ENCODE data around the gene UBASH3B. TPM values are rescaled to one million over a fixed set of nuclear protein-coding genes. Genes with fewer than 3 reads are reported as not detected.

Gene UBASH3B
- total RNA-seq, 5 donors from 2014 or later (not counting 1 experiment from before 2014, with no cell fraction given): 29.7 to 44.0 (median 36.8) TPM

GRCh38 chr11:122742301-122743018 is 86.9 kb downstream of the UBASH3B start:
- Mint-ChIP-seq H3K4me3 (no peak overlapping the region), H3K9me3 (peaks cover 0 to 8% (median 0%) of the 10 kb centered on the region in 3 donors), H3K27ac (no peak overlapping the region), H3K4me1 (peaks cover 5 to 28% (median 25%) of the 10 kb centered on the region in 3 donors), H3K27me3 (no peaks in the 10 kb centered on the region), H3K36me3 (no peaks in the 10 kb centered on the region)
- H3K36me3 ChIP-seq (ENCODE audit: control insufficient read depth in 2 of 2, extremely low read depth in 1 of 2, insufficient read depth in 1 of 2, low read length in 1 of 2): no peaks in the 10 kb centered on the region
- H3K4me3 ChIP-seq (ENCODE audit: control insufficient read depth in 1 of 2, extremely low read depth in 1 of 2, low read length in 1 of 2): no peak overlapping the region
- 96% methylated on average over 4 of the region's 11 CpGs for WGBS (ENCODE audit: insufficient coverage)
- CTCF ChIA-PET: interaction anchor here (0.6 to 6.0 kb wide), 2 partner anchors 14 to 75 kb away, joined by 3 to 40 read pairs; no protein-coding TSS in a partner anchor
- POLR2A ChIA-PET: interaction anchor here in 1 of 2 donors (0.7 kb wide), 1 partner anchor 15 kb away, joined by 3 read pairs; no protein-coding TSS in a partner anchor
- ATAC-seq (replicated peaks in 1 of 4) (no peak), DNase-seq (no peak)
- H3K27me3 ChIP-seq (replicated peaks in 1 of 2; ENCODE audit: control insufficient read depth in 2 of 2, extremely low read depth in 1 of 2, insufficient read depth in 2 of 2, low read length in 1 of 2): no peaks in the 10 kb centered on the region
- peak overlapping the region; percentile 84 for H3K27ac ChIP-seq (ENCODE audit: low read length)
- peaks cover 50 to 62% of the 10 kb centered on the region in 2 experiments for H3K4me1 ChIP-seq (ENCODE audit: control insufficient read depth in 1 of 2, extremely low read depth in 1 of 2, insufficient read depth in 2 of 2, low read length in 2 of 2)
- H3K9me3 ChIP-seq: no peaks in the 10 kb centered on the region

GRCh38 chr11:122743097-122743741 is 87.7 kb downstream of the UBASH3B start:
- Mint-ChIP-seq H3K36me3 (no peaks in the 10 kb centered on the region), H3K27me3 (no peaks in the 10 kb centered on the region), H3K4me1 (peaks cover 5 to 28% (median 25%) of the 10 kb centered on the region in 3 donors), H3K9me3 (peaks cover 0 to 8% (median 0%) of the 10 kb centered on the region in 3 donors), H3K4me3 (no peak overlapping the region), H3K27ac (no peak overlapping the region)
- Histone ChIP-seq H3K9me3 (no peaks in the 10 kb centered on the region), H3K27me3 (replicated peaks in 1 of 2; ENCODE audit: control insufficient read depth in 2 of 2, extremely low read depth in 1 of 2, insufficient read depth in 2 of 2, low read length in 1 of 2) (no peaks in the 10 kb centered on the region), H3K4me3 (ENCODE audit: control insufficient read depth in 1 of 2, extremely low read depth in 1 of 2, low read length in 1 of 2) (peak overlapping the region; percentile 35 to 58), H3K4me1 (ENCODE audit: control insufficient read depth in 1 of 2, extremely low read depth in 1 of 2, insufficient read depth in 2 of 2, low read length in 2 of 2) (peaks cover 50 to 67% of the 10 kb centered on the region in 2 experiments), H3K27ac (ENCODE audit: low read length) (peak overlapping the region; percentile 84), H3K36me3 (ENCODE audit: control insufficient read depth in 2 of 2, extremely low read depth in 1 of 2, insufficient read depth in 1 of 2, low read length in 1 of 2) (no peaks in the 10 kb centered on the region)
- POLR2A ChIA-PET: interaction anchor here in 1 of 2 donors (0.7 kb wide), 1 partner anchor 16 kb away, joined by 3 read pairs; no protein-coding TSS in a partner anchor
- 28% methylated on average over 3 of the region's 6 CpGs for WGBS (ENCODE audit: insufficient coverage)
- CTCF ChIA-PET: interaction anchor here (0.6 to 6.0 kb wide), 3 partner anchors 13 to 311 kb away, joined by 3 to 40 read pairs (median 3); no protein-coding TSS in a partner anchor
- ATAC-seq (replicated peaks in 1 of 4) (no peak), DNase-seq (no peak)

- Mint-ChIP-seq H3K4me3 (no peak overlapping the region), H3K27me3 (no peaks in the 10 kb centered on the region), H3K4me1 (peaks cover 5 to 27% (median 25%) of the 10 kb centered on the region in 3 donors), H3K36me3 (no peaks in the 10 kb centered on the region), H3K27ac (no peak overlapping the region), H3K9me3 (peaks cover 0 to 8% (median 0%) of the 10 kb centered on the region in 3 donors)
- WGBS (ENCODE audit: insufficient coverage): 0% methylated on average over 2 of the region's 6 CpGs
- Histone ChIP-seq H3K4me3 (ENCODE audit: control insufficient read depth in 1 of 2, extremely low read depth in 1 of 2, low read length in 1 of 2) (peak overlapping the region; percentile 35 to 58), H3K27ac (ENCODE audit: low read length) (peak overlapping the region; percentile 84), H3K36me3 (ENCODE audit: control insufficient read depth in 2 of 2, extremely low read depth in 1 of 2, insufficient read depth in 1 of 2, low read length in 1 of 2) (no peaks in the 10 kb centered on the region), H3K27me3 (replicated peaks in 1 of 2; ENCODE audit: control insufficient read depth in 2 of 2, extremely low read depth in 1 of 2, insufficient read depth in 2 of 2, low read length in 1 of 2) (no peaks in the 10 kb centered on the region), H3K4me1 (ENCODE audit: control insufficient read depth in 1 of 2, extremely low read depth in 1 of 2, insufficient read depth in 2 of 2, low read length in 2 of 2) (peaks cover 54 to 74% of the 10 kb centered on the region in 2 experiments), H3K9me3 (no peaks in the 10 kb centered on the region)
- ATAC-seq (replicated peaks in 1 of 4): peak; percentile 75 to 80 (median 78)
- ChIA-PET POLR2A (interaction anchor here in 1 of 2 donors (0.6 kb wide), 1 partner anchor 618 kb away, joined by 3 read pairs; no protein-coding TSS in a partner anchor), CTCF (interaction anchor here in 1 of 2 donors (0.6 to 6.0 kb wide), 3 partner anchors 13 to 310 kb away, joined by 3 to 40 read pairs (median 4); no protein-coding TSS in a partner anchor)
- DNase-seq: peak; percentile 47 to 80 (median 61)
These were observed 88.4 kb downstream of the UBASH3B start for GRCh38 chr11:122743949-122744348.

GRCh38 chr11:122744357-122744756 is 88.8 kb downstream of the UBASH3B start:
- ChIA-PET POLR2A (interaction anchor here in 1 of 2 donors (0.6 kb wide), 1 partner anchor 618 kb away, joined by 3 read pairs; no protein-coding TSS in a partner anchor), CTCF (interaction anchor here in 1 of 2 donors (1.2 to 6.0 kb wide), 3 partner anchors 12 to 112 kb away, joined by 4 to 40 read pairs (median 10); partner anchors contain the start of gene UBASH3B)
- Histone ChIP-seq H3K4me1 (ENCODE audit: control insufficient read depth in 1 of 2, extremely low read depth in 1 of 2, insufficient read depth in 2 of 2, low read length in 2 of 2) (peaks cover 58 to 78% of the 10 kb centered on the region in 2 experiments), H3K27ac (ENCODE audit: low read length) (peak overlapping the region; percentile 84), H3K27me3 (replicated peaks in 1 of 2; ENCODE audit: control insufficient read depth in 2 of 2, extremely low read depth in 1 of 2, insufficient read depth in 2 of 2, low read length in 1 of 2) (no peaks in the 10 kb centered on the region), H3K4me3 (ENCODE audit: control insufficient read depth in 1 of 2, extremely low read depth in 1 of 2, low read length in 1 of 2) (peak overlapping the region; percentile 35 to 58), H3K36me3 (ENCODE audit: control insufficient read depth in 2 of 2, extremely low read depth in 1 of 2, insufficient read depth in 1 of 2, low read length in 1 of 2) (no peaks in the 10 kb centered on the region), H3K9me3 (no peaks in the 10 kb centered on the region)
- ATAC-seq (replicated peaks in 1 of 4) (no peak), DNase-seq (no peak)
- Mint-ChIP-seq H3K9me3 (peaks cover 0 to 8% (median 0%) of the 10 kb centered on the region in 3 donors), H3K27me3 (no peaks in the 10 kb centered on the region), H3K36me3 (no peaks in the 10 kb centered on the region), H3K4me3 (no peak overlapping the region), H3K27ac (no peak overlapping the region), H3K4me1 (peaks cover 5 to 26% (median 24%) of the 10 kb centered on the region in 3 donors)
- WGBS (ENCODE audit: insufficient coverage): 7% methylated on average over 5 of the region's 5 CpGs

- Mint-ChIP-seq H3K4me3 (peak overlapping the region in 1 of 3 donors; percentile 11), H3K9me3 (peaks cover 0 to 8% (median 0%) of the 10 kb centered on the region in 3 donors), H3K27me3 (no peaks in the 10 kb centered on the region), H3K27ac (no peak overlapping the region), H3K36me3 (no peaks in the 10 kb centered on the region), H3K4me1 (peaks cover 4 to 23% (median 20%) of the 10 kb centered on the region in 3 donors)
- no peak overlapping the region for H3K4me3 ChIP-seq (ENCODE audit: control insufficient read depth in 1 of 2, extremely low read depth in 1 of 2, low read length in 1 of 2)
- POLR2A ChIA-PET: interaction anchor here (0.6 to 1.1 kb wide), 4 partner anchors 9 to 89 kb away, joined by 3 to 6 read pairs (median 4); no protein-coding TSS in a partner anchor
- ATAC-seq (replicated peaks in 1 of 4) (no peak), DNase-seq (peak in 1 of 35 experiments; percentile 21)
- H3K9me3 ChIP-seq: no peaks in the 10 kb centered on the region
- H3K27ac ChIP-seq (ENCODE audit: low read length): peak overlapping the region; percentile 84
- CTCF ChIA-PET: interaction anchor here (0.9 to 6.0 kb wide), 7 partner anchors 9 to 113 kb away, joined by 3 to 40 read pairs (median 4); partner anchors contain the start of gene UBASH3B (in 1 of the 2)
- H3K4me1 ChIP-seq (ENCODE audit: control insufficient read depth in 1 of 2, extremely low read depth in 1 of 2, insufficient read depth in 2 of 2, low read length in 2 of 2): peaks cover 59 to 84% of the 10 kb centered on the region in 2 experiments
- no peaks in the 10 kb centered on the region for H3K36me3 ChIP-seq (ENCODE audit: control insufficient read depth in 2 of 2, extremely low read depth in 1 of 2, insufficient read depth in 1 of 2, low read length in 1 of 2)
- WGBS (ENCODE audit: insufficient coverage): 100% methylated on average over 1 of the region's 2 CpGs
- H3K27me3 ChIP-seq (replicated peaks in 1 of 2; ENCODE audit: control insufficient read depth in 2 of 2, extremely low read depth in 1 of 2, insufficient read depth in 2 of 2, low read length in 1 of 2): no peaks in the 10 kb centered on the region
These were observed 89.6 kb downstream of the UBASH3B start for GRCh38 chr11:122745111-122745510.

All from T-cell (primary cell).